GM23338 (cell line): Measurements from ENCODE around the gene IQCK. TPM values are rescaled to one million over a fixed set of nuclear protein-coding genes. Genes with fewer than 3 reads are reported as not detected.

Experiments used
- ATAC-seq: fragments of 200-7000 bp; cut with Tn5 transposase; 3 replicates; pipeline ENCODE4 v1.9.1; 2020
- DNase-seq: peaks from one replicate; pipeline ENCODE4 v3.0.0-alpha.2; 2015; ENCODE audit warnings: low spot score
- H2AFZ ChIP-seq: fragments of 200-600 bp; sonication (generic); 2 replicates; pipeline ENCODE4 v1.8.0; 2016; ENCODE audit warnings: antibody characterized with exemption, mild to moderate bottlenecking, moderate library complexity
- H3F3A ChIP-seq: fragments of 200-600 bp; sonication (generic); replicated peaks from 2 replicates; pipeline ENCODE4 v1.8.0; 2017; ENCODE audit warnings: antibody characterized with exemption, mixed run types, low read depth
- H3K27ac ChIP-seq: fragments of 200-600 bp; sonication (generic); 2 replicates; pipeline ENCODE4 v1.6.1; 2016; ENCODE audit warnings: low read depth
- H3K27me3 ChIP-seq: fragments of 200-600 bp; sonication (generic); 2 replicates; pipeline ENCODE4 v1.8.0; 2016; ENCODE audit warnings: mild to moderate bottlenecking, mixed run types, moderate library complexity; ENCODE audit not compliant: insufficient read depth
- H3K36me3 ChIP-seq: fragments of 200-600 bp; sonication (generic); 2 replicates; pipeline ENCODE4 v1.8.0; 2016; ENCODE audit warnings: mild to moderate bottlenecking; ENCODE audit not compliant: insufficient read depth
- H3K4me1 ChIP-seq: fragments of 200-600 bp; sonication (generic); 2 replicates; pipeline ENCODE4 v1.8.0; 2016; ENCODE audit warnings: mild to moderate bottlenecking, moderate library complexity; ENCODE audit not compliant: insufficient read depth
- H3K4me2 ChIP-seq: fragments of 200-600 bp; sonication (generic); 2 replicates; pipeline ENCODE4 v1.7.1; 2017; ENCODE audit warnings: mixed run types
- H3K4me3 ChIP-seq: fragments of 200-600 bp; sonication (generic); 2 replicates; pipeline ENCODE4 v1.6.1; 2016; ENCODE audit warnings: mixed run types
- H3K79me2 ChIP-seq: fragments of 200-600 bp; sonication (generic); replicated peaks from 2 replicates; pipeline ENCODE4 v1.8.0; 2017; ENCODE audit warnings: mild to moderate bottlenecking; ENCODE audit not compliant: insufficient read depth
- H3K9me2 ChIP-seq: fragments of 200-600 bp; sonication (generic); 2 replicates; pipeline ENCODE4 v1.8.0; 2017; ENCODE audit not compliant: insufficient read depth
- H4K20me1 ChIP-seq: fragments of 200-600 bp; sonication (generic); replicated peaks from 2 replicates; pipeline ENCODE4 v1.8.0; 2017; ENCODE audit warnings: mild to moderate bottlenecking; ENCODE audit not compliant: insufficient read depth
- H3K27ac Mint-ChIP-seq: 2 replicates; pipeline ENCODE4 v1.8.0; 2020; ENCODE audit warnings: inconsistent platforms, mild to moderate bottlenecking, moderate library complexity, mixed read lengths
- H3K27me3 Mint-ChIP-seq: 3 replicates; pipeline ENCODE4 v1.8.0; 2022; ENCODE audit warnings: low read depth, mild to moderate bottlenecking, moderate library complexity, mixed read lengths, inconsistent platforms; ENCODE audit not compliant: insufficient read depth, poor library complexity
- H3K36me3 Mint-ChIP-seq: 3 replicates; pipeline ENCODE4 v1.8.0; 2021; ENCODE audit warnings: low read depth, mild to moderate bottlenecking, inconsistent platforms, moderate library complexity, mixed read lengths
- H3K4me1 Mint-ChIP-seq: 3 replicates; pipeline ENCODE4 v1.8.0; 2020; ENCODE audit warnings: mild to moderate bottlenecking, inconsistent platforms, mixed read lengths
- H3K4me3 Mint-ChIP-seq: 3 replicates; pipeline ENCODE4 v1.8.0; 2021; ENCODE audit warnings: moderate library complexity, mild to moderate bottlenecking, inconsistent platforms, mixed read lengths
- H3K9me3 Mint-ChIP-seq: 3 replicates; pipeline ENCODE4 v1.8.0; 2020; ENCODE audit warnings: moderate library complexity, mild to moderate bottlenecking, inconsistent platforms, mixed read lengths
- CREB1 ChIP-seq: fragments of 250-450 bp; sonication (Bioruptor Pico); IDR thresholded peaks from 2 replicates; pipeline ENCODE4 v1.5.0; 2020; ENCODE audit warnings: low read depth, mild to moderate bottlenecking, moderate library complexity
- CTCF ChIP-seq, 2 experiments: fragments of 200-600 bp in 1 of 2; sonication (generic) in 1 of 2; conservative IDR thresholded peaks; 2 replicates each; pipeline versions ENCODE4 v1.5.1 to v1.6.1; 2016 to 2017; ENCODE audit warnings: antibody characterized with exemption in 2 of 2, low read depth in 2 of 2, mild to moderate bottlenecking in 2 of 2, moderate library complexity in 1 of 2
- ETS1 ChIP-seq: IDR thresholded peaks from 2 replicates; pipeline ENCODE4 v1.6.1; 2016; ENCODE audit warnings: antibody characterized with exemption
- EZH2 ChIP-seq: fragments of 200-600 bp; sonication (generic); IDR thresholded peaks from one replicate; pipeline ENCODE4 v1.8.0; 2017; ENCODE audit warnings: antibody characterized with exemption, mild to moderate bottlenecking, low read depth; ENCODE audit not compliant: unreplicated experiment
- EZH2phosphoT487 ChIP-seq: fragments of 200-600 bp; sonication (generic); IDR thresholded peaks from one replicate; pipeline ENCODE4 v1.8.1; 2018; ENCODE audit warnings: antibody characterized with exemption; ENCODE audit not compliant: unreplicated experiment
- JUNB ChIP-seq: IDR thresholded peaks from one replicate; pipeline ENCODE4 v1.6.1; 2016; ENCODE audit warnings: antibody characterized with exemption; ENCODE audit not compliant: unreplicated experiment
- NANOG ChIP-seq: IDR thresholded peaks from 2 replicates; pipeline ENCODE4 v1.6.1; 2016; ENCODE audit warnings: antibody characterized with exemption, borderline replicate concordance
- POLR2AphosphoS5 ChIP-seq: IDR thresholded peaks from 2 replicates; pipeline ENCODE4 v1.6.1; 2016; ENCODE audit warnings: antibody characterized with exemption, low read depth
- REST ChIP-seq: IDR thresholded peaks from one replicate; pipeline ENCODE4 v1.6.1; 2018; ENCODE audit warnings: antibody characterized with exemption; ENCODE audit not compliant: unreplicated experiment
- STAT1 ChIP-seq: IDR thresholded peaks from one replicate; pipeline ENCODE4 v1.6.1; 2016; ENCODE audit warnings: antibody characterized with exemption; ENCODE audit not compliant: unreplicated experiment
- ZNF114 ChIP-seq: fragments of 250-450 bp; sonication (Bioruptor Pico); IDR thresholded peaks from 2 replicates; pipeline ENCODE4 v1.5.0; 2020; ENCODE audit warnings: mild to moderate bottlenecking, moderate library complexity
- ZNF331 ChIP-seq: fragments of 250-450 bp; sonication (Bioruptor Pico); IDR thresholded peaks from 2 replicates; pipeline ENCODE4 v1.5.0; 2020; ENCODE audit warnings: low read depth, mild to moderate bottlenecking, moderate library complexity
- ZNF462 ChIP-seq: fragments of 250-450 bp; sonication (Bioruptor Pico); IDR thresholded peaks from 2 replicates; pipeline ENCODE4 v1.5.0; 2020; ENCODE audit warnings: mild to moderate bottlenecking, moderate library complexity
- polyA plus RNA-seq: library from polyadenylated mRNA; unstranded; fragments of >200 nt; fragmentation: Nextera tagmentation; extraction: Ambion mirVana; gene quantifications from 2 replicates; pipeline ENCODE4 v1.2.1, GENCODE V29; 2016
- total RNA-seq: library from RNA; depleted of rRNA; stranded (reverse); fragments of >200 nt; shearing (Covaris generic); gene quantifications from 2 replicates; pipeline ENCODE4 v1.2.3, GENCODE V29; 2014

The IQCK gene
- total and polyA plus RNA-seq, 2 experiments from 2014 or later: 7.6 to 10.0 TPM

GRCh38 chr16:19864566-19864965, 146.5 kb downstream of the IQCK start:
- no peaks in the 10 kb centered on the region for H3K9me2 ChIP-seq
- H3K36me3 ChIP-seq: peaks cover 18% of the 10 kb centered on the region
- peaks cover 9% of the 10 kb centered on the region for H4K20me1 ChIP-seq
- Mint-ChIP-seq H3K4me3 (no peak overlapping the region), H3K27me3 (peaks cover 7% of the 10 kb centered on the region), H3K27ac (no peak overlapping the region), H3K4me1 (peaks cover 39% of the 10 kb centered on the region), H3K36me3 (peaks cover 82% of the 10 kb centered on the region), H3K9me3 (no peaks in the 10 kb centered on the region)
- H3K27me3 ChIP-seq: no peaks in the 10 kb centered on the region
- H3K4me2 ChIP-seq: no peak overlapping the region
- DNase-seq: no peak
- no peak overlapping the region for H2AFZ ChIP-seq
- peaks cover 66% of the 10 kb centered on the region for H3K79me2 ChIP-seq
- H3K27ac ChIP-seq: no peak overlapping the region
- no peak overlapping the region for H3K4me3 ChIP-seq
- peaks cover 30% of the 10 kb centered on the region for H3K4me1 ChIP-seq
- H3F3A ChIP-seq: peaks cover 26% of the 10 kb centered on the region
- ATAC-seq: no peak
- TF ChIP-seq JUNB (no peak), NANOG (no peak), POLR2AphosphoS5 (no peak), CTCF (conservative IDR thresholded peaks at IDR 0.05; ENCODE audit: low read depth in 2 of 2) (no peak), ETS1 (no peak), ZNF114 (CRISPR knock-in tag) (no peak), REST (no peak), ZNF462 (CRISPR knock-in tag) (no peak), EZH2phosphoT487 (no peak), EZH2 (no peak), STAT1 (no peak), CREB1 (CRISPR knock-in tag) (no peak), ZNF331 (CRISPR knock-in tag) (no peak)
